Right hindlimb (tissue), 1 donor: ENCODE measurements around the gene FANCC.
"Not testable (repeated sequence)": the region's sequence is repeated elsewhere in the genome, so short reads cannot be mapped to it uniquely, and the experiment has no call there.

Experiments
- DNase-seq: peaks from one replicate; pipeline ENCODE4 v3.0.0-alpha.2; 2018

Gene FANCC

GRCh38 chr9:95280745-95281144, 36.8 kb downstream of the FANCC start:
- no peak for DNase-seq

- no peak for DNase-seq
Measured at GRCh38 chr9:95277509-95277908, 40.0 kb downstream of the FANCC start.

GRCh38 chr9:95276395-95276954, 41.0 kb downstream of the FANCC start:
- DNase-seq = no peak

- not testable (repeated sequence) for DNase-seq
Measured at GRCh38 chr9:95274160-95274559, 43.3 kb downstream of the FANCC start.

- DNase-seq = no peak
Measured at GRCh38 chr9:95273369-95274022, 44.0 kb downstream of the FANCC start.

GRCh38 chr9:95272830-95273229, 44.7 kb downstream of the FANCC start:
- no peak for DNase-seq

GRCh38 chr9:95270790-95271189, 46.7 kb downstream of the FANCC start:
- DNase-seq = no peak

- not testable (repeated sequence) for DNase-seq
Measured at GRCh38 chr9:95269803-95270773, 47.4 kb downstream of the FANCC start.

- no peak for DNase-seq
Measured at GRCh38 chr9:95268681-95269080, 48.8 kb downstream of the FANCC start.

- DNase-seq = no peak
Measured at GRCh38 chr9:95266649-95267048, 50.9 kb downstream of the FANCC start.

GRCh38 chr9:95265960-95266359, 51.5 kb downstream of the FANCC start:
- no peak for DNase-seq

- DNase-seq = no peak
Measured at GRCh38 chr9:95264954-95265615, 52.4 kb downstream of the FANCC start.

GRCh38 chr9:95261890-95262289, 55.6 kb downstream of the FANCC start:
- DNase-seq = no peak

GRCh38 chr9:95250462-95251221, 66.9 kb downstream of the FANCC start:
- DNase-seq = peak; percentile 37

- no peak for DNase-seq
Measured at GRCh38 chr9:95249986-95250385, 67.5 kb downstream of the FANCC start.

- DNase-seq = no peak
Measured at GRCh38 chr9:95246547-95246946, 71.0 kb downstream of the FANCC start.

- DNase-seq = no peak
Measured at GRCh38 chr9:95242613-95243012, 74.9 kb downstream of the FANCC start.

- DNase-seq = no peak
Measured at GRCh38 chr9:95239071-95239470, 78.4 kb downstream of the FANCC start.

- DNase-seq = no peak
Measured at GRCh38 chr9:95237336-95237735, 80.2 kb downstream of the FANCC start.

- DNase-seq = no peak
Measured at GRCh38 chr9:95230046-95230445, 87.5 kb downstream of the FANCC start.

GRCh38 chr9:95229230-95229915, 88.1 kb downstream of the FANCC start:
- DNase-seq = no peak

- DNase-seq = no peak
Measured at GRCh38 chr9:95226921-95227320, 90.6 kb downstream of the FANCC start.
